H9 (cell line): ENCODE results near the gene RAB3IL1. TPM values are rescaled to one million over a fixed set of nuclear protein-coding genes. Genes with fewer than 3 reads are reported as not detected.

ENCODE experiments used
- DNase-seq: peaks from one replicate; pipeline ENCODE4 v3.0.0-alpha.2; 2017
- H2AFZ ChIP-seq: one replicate; pipeline ENCODE4 v1.6.1; 2013; ENCODE audit warnings: mild to moderate bottlenecking, low read length, control low read depth, moderate library complexity
- H2AK5ac ChIP-seq: 2 replicates; pipeline ENCODE4 v1.6.1; 2013; ENCODE audit warnings: low read length, control low read depth, mixed read lengths; ENCODE audit not compliant: insufficient read length
- H2BK120ac ChIP-seq: one replicate; pipeline ENCODE4 v1.6.1; 2013; ENCODE audit warnings: low read depth, mild to moderate bottlenecking, low read length, control low read depth, inconsistent platforms; ENCODE audit not compliant: poor library complexity, severe bottlenecking
- H2BK12ac ChIP-seq: 2 replicates; pipeline ENCODE4 v1.6.1; 2013; ENCODE audit warnings: low read length, control low read depth, mixed read lengths, low read depth; ENCODE audit not compliant: insufficient read length
- H2BK15ac ChIP-seq: 2 replicates; pipeline ENCODE4 v1.6.1; 2013; ENCODE audit warnings: low read depth, low read length, control low read depth
- H2BK20ac ChIP-seq: one replicate; pipeline ENCODE4 v1.6.1; 2013; ENCODE audit warnings: low read depth, mild to moderate bottlenecking, low read length, control low read depth, inconsistent platforms; ENCODE audit not compliant: poor library complexity, severe bottlenecking
- H2BK5ac ChIP-seq: 2 replicates; pipeline ENCODE4 v1.6.1; 2013; ENCODE audit warnings: low read length, control low read depth, mixed read lengths; ENCODE audit not compliant: insufficient read length
- H3K14ac ChIP-seq: 2 replicates; pipeline ENCODE4 v1.6.1; 2013; ENCODE audit warnings: low read length, control low read depth; ENCODE audit not compliant: insufficient read depth
- H3K18ac ChIP-seq: 2 replicates; pipeline ENCODE4 v1.6.1; 2013; ENCODE audit warnings: low read depth, mild to moderate bottlenecking, mixed read lengths, low read length, control low read depth; ENCODE audit not compliant: insufficient read length
- H3K23ac ChIP-seq: 2 replicates; pipeline ENCODE4 v1.6.1; 2013; ENCODE audit warnings: low read length, control low read depth, mixed read lengths, low read depth; ENCODE audit not compliant: insufficient read length
- H3K23me2 ChIP-seq: 2 replicates; pipeline ENCODE4 v1.6.1; 2013; ENCODE audit warnings: low read depth, mild to moderate bottlenecking, mixed read lengths, low read length, control low read depth; ENCODE audit not compliant: insufficient read length, poor library complexity, severe bottlenecking
- H3K27ac ChIP-seq: 2 replicates; pipeline ENCODE4 v1.5.1; 2013; ENCODE audit warnings: low read length, control low read depth, mixed read lengths, low read depth; ENCODE audit not compliant: insufficient read length
- H3K27me3 ChIP-seq: 2 replicates; pipeline ENCODE4 v1.6.1; 2013; ENCODE audit warnings: low read length, control low read depth, inconsistent platforms; ENCODE audit not compliant: insufficient read depth
- H3K4ac ChIP-seq: 2 replicates; pipeline ENCODE4 v1.6.1; 2013; ENCODE audit warnings: low read depth, mild to moderate bottlenecking, control low read depth, inconsistent platforms, low read length, moderate library complexity
- H3K4me1 ChIP-seq: 2 replicates; pipeline ENCODE4 v1.6.1; 2013; ENCODE audit warnings: low read length, control low read depth, inconsistent platforms; ENCODE audit not compliant: insufficient read depth
- H3K4me2 ChIP-seq: 2 replicates; pipeline ENCODE4 v1.6.1; 2013; ENCODE audit warnings: low read length, control low read depth, mixed read lengths; ENCODE audit not compliant: insufficient read length, insufficient read depth
- H3K56ac ChIP-seq: 2 replicates; pipeline ENCODE4 v1.6.1; 2013; ENCODE audit warnings: low read depth, mild to moderate bottlenecking, mixed read lengths, low read length, control low read depth; ENCODE audit not compliant: insufficient read length
- H3K79me1 ChIP-seq: 2 replicates; pipeline ENCODE4 v1.6.1; 2013; ENCODE audit warnings: low read depth, mild to moderate bottlenecking, moderate library complexity, low read length, control low read depth, inconsistent platforms; ENCODE audit not compliant: insufficient read depth, poor library complexity, severe bottlenecking
- H3K79me2 ChIP-seq: 2 replicates; pipeline ENCODE4 v1.6.1; 2013; ENCODE audit warnings: low read length, control low read depth, inconsistent platforms; ENCODE audit not compliant: insufficient read depth
- H3K9ac ChIP-seq: 2 replicates; pipeline ENCODE4 v1.6.1; 2013; ENCODE audit warnings: low read length, control low read depth, mixed read lengths; ENCODE audit not compliant: insufficient read length; ENCODE audit errors: extremely low read depth
- H3K9me3 ChIP-seq: one replicate; pipeline ENCODE4 v1.6.1; 2013; ENCODE audit warnings: low read depth, low read length, inconsistent platforms; ENCODE audit not compliant: control insufficient read depth
- H3T11ph ChIP-seq: one replicate; pipeline ENCODE4 v1.6.1; 2013; ENCODE audit warnings: mild to moderate bottlenecking, low read length, control low read depth, inconsistent platforms
- H4K20me1 ChIP-seq: one replicate; pipeline ENCODE4 v1.6.1; 2013; ENCODE audit not compliant: control insufficient read depth, insufficient read length, insufficient read depth
- H4K5ac ChIP-seq: 2 replicates; pipeline ENCODE4 v1.6.1; 2013; ENCODE audit warnings: low read depth, mild to moderate bottlenecking, mixed read lengths, low read length, control low read depth; ENCODE audit not compliant: insufficient read length
- H4K8ac ChIP-seq: replicated peaks from 2 replicates; pipeline ENCODE4 v1.6.1; 2013; ENCODE audit warnings: low read length, control low read depth, mixed read lengths, low read depth; ENCODE audit not compliant: insufficient read length
- H4K91ac ChIP-seq: 2 replicates; pipeline ENCODE4 v1.6.1; 2013; ENCODE audit warnings: low read depth, mild to moderate bottlenecking, moderate library complexity, mixed read lengths, low read length, control low read depth; ENCODE audit not compliant: insufficient read length
- H3K27ac Mint-ChIP-seq, 3 experiments: 2 replicates in 2 of 3; 3 replicates in 1 of 3; pipeline ENCODE4 v1.8.0; 2020 to 2021; ENCODE audit warnings: mixed read lengths in 3 of 3, mild to moderate bottlenecking in 1 of 3, moderate library complexity in 1 of 3
- H3K27me3 Mint-ChIP-seq: 2 replicates; pipeline ENCODE4 v1.8.0; 2021; ENCODE audit warnings: low read depth, mild to moderate bottlenecking, moderate library complexity, mixed read lengths
- H3K36me3 Mint-ChIP-seq, 3 experiments: 2 replicates in 2 of 3; 3 replicates in 1 of 3; pipeline ENCODE4 v1.8.0; 2020 to 2021; ENCODE audit warnings: low read depth in 3 of 3, mixed read lengths in 3 of 3; ENCODE audit not compliant: insufficient read depth in 1 of 3
- H3K4me1 Mint-ChIP-seq, 2 experiments: 2 replicates each; pipeline ENCODE4 v1.8.0; 2020; ENCODE audit warnings: mixed read lengths in 2 of 2
- H3K4me3 Mint-ChIP-seq, 2 experiments: 2 replicates in 1 of 2; 3 replicates in 1 of 2; pipeline ENCODE4 v1.8.0; 2020 to 2021; ENCODE audit warnings: mild to moderate bottlenecking in 2 of 2, mixed read lengths in 2 of 2, moderate library complexity in 1 of 2
- H3K9me3 Mint-ChIP-seq, 2 experiments: 2 replicates in 1 of 2; 3 replicates in 1 of 2; pipeline ENCODE4 v1.8.0; 2020; ENCODE audit warnings: mild to moderate bottlenecking in 2 of 2, mixed read lengths in 2 of 2, moderate library complexity in 1 of 2
- WGBS: extraction: QIAGEN DNeasy Blood & Tissue Kit; methylation state at CpG from one replicate; pipeline ENCODE4 v1.1.7; 2013; ENCODE audit warnings: missing lambda C conversion rate, low lambda C conversion rate, mixed read lengths; ENCODE audit not compliant: insufficient read length; ENCODE audit errors: extremely low coverage; 5-methylcytosine and 5-hydroxymethylcytosine counted together
- total RNA-seq: library from RNA; stranded (reverse); gene quantifications from 2 replicates; pipeline ENCODE4 v1.2.1, GENCODE V29; 2021
- TF ChIP-seq, protein P1 (sequence below): fragments of 200-600 bp; sonication (generic); conservative IDR thresholded peaks from 3 replicates; pipeline ENCODE4 v1.8.0; 2021; ENCODE audit warnings: antibody characterized with exemption, mild to moderate bottlenecking

RAB3IL1 gene
- total RNA-seq, 1 experiment from 2014 or later = 2.4 TPM

DNA sequence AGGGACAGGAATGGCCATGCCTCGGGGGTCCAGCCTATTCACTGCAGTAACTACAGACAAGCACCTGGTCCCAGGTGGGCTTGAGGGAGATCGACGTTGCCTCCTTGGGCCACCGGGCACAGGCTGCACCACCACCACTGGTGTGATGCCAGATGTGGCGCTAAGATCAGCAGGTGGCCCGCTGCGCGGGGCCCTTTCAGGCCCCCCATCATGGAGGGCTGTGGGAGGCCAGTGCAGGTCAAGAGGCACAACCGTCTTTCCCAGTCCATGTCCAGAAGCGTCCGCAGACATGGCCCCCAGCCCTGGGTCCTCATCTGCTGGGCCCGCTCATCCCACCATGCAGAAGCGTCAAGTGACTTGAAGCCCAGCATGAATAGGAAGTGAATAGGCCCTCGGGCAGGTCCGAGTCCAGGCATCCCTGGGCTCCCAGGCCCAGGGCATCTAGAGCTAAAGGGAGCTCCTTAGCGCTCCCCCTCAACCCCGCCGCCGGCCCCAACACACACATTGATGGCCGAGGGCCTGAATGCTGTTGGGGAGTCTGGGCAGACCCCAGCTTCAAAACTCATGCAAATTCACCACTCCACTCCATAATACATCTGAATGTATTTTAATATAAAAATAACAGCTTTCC is 44.3 kb downstream of the RAB3IL1 start:
- Histone ChIP-seq H3K23me2 (no peaks in the 10 kb centered on the region), H4K91ac (no peak overlapping the region), H3K4me2 (no peak overlapping the region), H3K18ac (no peak overlapping the region), H4K20me1 (no peaks in the 10 kb centered on the region), H2AFZ (no peak overlapping the region), H3K9me3 (no peaks in the 10 kb centered on the region), H3K4me1 (peaks cover 5% of the 10 kb centered on the region; the same call in 1 of the 2 replicates), H3T11ph (no peak overlapping the region), H3K79me1 (no peaks in the 10 kb centered on the region), H3K27ac (no peak overlapping the region), H2BK15ac (no peak overlapping the region), H2BK20ac (no peak overlapping the region), H4K8ac (no peak overlapping the region), H3K23ac (no peak overlapping the region), H3K9ac (no peak overlapping the region), H3K14ac (no peak overlapping the region), H3K79me2 (no peaks in the 10 kb centered on the region), H2BK5ac (no peak overlapping the region), H4K5ac (no peak overlapping the region), H2BK120ac (no peak overlapping the region), H3K27me3 (no peaks in the 10 kb centered on the region; the same call in 1 of the 2 replicates), H3K4ac (no peak overlapping the region), H2AK5ac (no peak overlapping the region), H2BK12ac (no peak overlapping the region), H3K56ac (no peak overlapping the region)
- H3K27ac Mint-ChIP-seq = no peak overlapping the region
- no peaks in the 10 kb centered on the region; a peak in 1 of 7 replicates for H3K36me3 Mint-ChIP-seq
- peaks cover 26% of the 10 kb centered on the region for H3K27me3 Mint-ChIP-seq
- DNase-seq = no peak
- H3K9me3 Mint-ChIP-seq = no peaks in the 10 kb centered on the region
- peaks cover 29 to 30% of the 10 kb centered on the region in 2 experiments for H3K4me1 Mint-ChIP-seq
- H3K4me3 Mint-ChIP-seq = no peak overlapping the region
- WGBS = no CpG with 5 or more reads among the region's 20 CpGs
- TF ChIP-seq, protein P1, sequence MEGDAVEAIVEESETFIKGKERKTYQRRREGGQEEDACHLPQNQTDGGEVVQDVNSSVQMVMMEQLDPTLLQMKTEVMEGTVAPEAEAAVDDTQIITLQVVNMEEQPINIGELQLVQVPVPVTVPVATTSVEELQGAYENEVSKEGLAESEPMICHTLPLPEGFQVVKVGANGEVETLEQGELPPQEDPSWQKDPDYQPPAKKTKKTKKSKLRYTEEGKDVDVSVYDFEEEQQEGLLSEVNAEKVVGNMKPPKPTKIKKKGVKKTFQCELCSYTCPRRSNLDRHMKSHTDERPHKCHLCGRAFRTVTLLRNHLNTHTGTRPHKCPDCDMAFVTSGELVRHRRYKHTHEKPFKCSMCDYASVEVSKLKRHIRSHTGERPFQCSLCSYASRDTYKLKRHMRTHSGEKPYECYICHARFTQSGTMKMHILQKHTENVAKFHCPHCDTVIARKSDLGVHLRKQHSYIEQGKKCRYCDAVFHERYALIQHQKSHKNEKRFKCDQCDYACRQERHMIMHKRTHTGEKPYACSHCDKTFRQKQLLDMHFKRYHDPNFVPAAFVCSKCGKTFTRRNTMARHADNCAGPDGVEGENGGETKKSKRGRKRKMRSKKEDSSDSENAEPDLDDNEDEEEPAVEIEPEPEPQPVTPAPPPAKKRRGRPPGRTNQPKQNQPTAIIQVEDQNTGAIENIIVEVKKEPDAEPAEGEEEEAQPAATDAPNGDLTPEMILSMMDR = no peak
